Testis (tissue), 3 donors: Measurements from ENCODE around the gene CFAP91. TPM values are rescaled to one million over a fixed set of nuclear protein-coding genes. Genes with fewer than 3 reads are reported as not detected.
A peak's percentile ranks its signal among the peaks of the same experiment; 100 is the strongest.

Experiments used
- DNase-seq: peaks from one replicate; pipeline ENCODE4 v3.0.0-alpha.2; 2019
- H3K27ac ChIP-seq, 2 donors: fragments of 200-600 bp; sonication (generic); one replicate each; pipeline ENCODE4 v1.5.1; 2019
- H3K27me3 ChIP-seq: fragments of 200-600 bp; sonication (generic); one replicate; pipeline ENCODE4 v1.5.1; 2019
- H3K36me3 ChIP-seq: fragments of 200-600 bp; sonication (generic); one replicate; pipeline ENCODE4 v1.5.1; 2017; ENCODE audit warnings: low read depth; ENCODE audit errors: missing control alignments
- H3K4me1 ChIP-seq: fragments of 200-600 bp; sonication (generic); one replicate; pipeline ENCODE4 v1.5.1; 2019
- H3K4me3 ChIP-seq, 2 donors: fragments of 200-600 bp; sonication (generic); one replicate each; pipeline ENCODE4 v1.5.1; 2017 to 2019
- H3K9me3 ChIP-seq: fragments of 200-600 bp; sonication (generic); one replicate; pipeline ENCODE4 v1.5.1; 2017
- POLR2A ChIP-seq: fragments of 450-650 bp; IDR thresholded peaks from one replicate; pipeline ENCODE4 v1.6.1; 2017; ENCODE audit warnings: antibody characterized with exemption, mild to moderate bottlenecking, moderate library complexity
- WGBS, 2 donors: methylation state at CpG; one replicate each; pipeline ENCODE4 v1.1.5; 2018; 5-methylcytosine and 5-hydroxymethylcytosine counted together
- intact Hi-C: fragments of 100-400 bp; cut with DNase I; formaldehyde crosslinking; loops from one replicate; pipeline ENCODE4 v1.15.1; 2023; ENCODE audit warnings: low total_unique reads
- polyA plus RNA-seq: library from polyadenylated mRNA; stranded (reverse); fragments of 350-450 nt; fragmentation: Illumina TruSeq; extraction: RNeasy Lipid Tissue Mini Kit (QIAGEN cat#74804); gene quantifications from one replicate; pipeline ENCODE4 v1.2.3, GENCODE V29; 2014; ENCODE audit warnings: low read depth, low replicate concordance; ENCODE audit not compliant: insufficient read depth
- total RNA-seq, 2 donors: library from RNA; depleted of rRNA; stranded (reverse); fragments of >200 nt; gene quantifications; one replicate each; pipeline ENCODE4 v1.2.3, GENCODE V29; 2016
- TF ChIP-seq, protein P1 (sequence below), 3 experiments: fragments of 450-650 bp in 2 of 3; fragments of 200-600 bp in 1 of 3; sonication (generic) in 1 of 3; IDR thresholded peaks; one replicate each; pipeline ENCODE4 v1.5.1; 2016 to 2019; ENCODE audit warnings: antibody characterized with exemption in 3 of 3, mild to moderate bottlenecking in 2 of 3, moderate library complexity in 1 of 3

Gene CFAP91
- total and polyA plus RNA-seq, 3 donors from 2014 or later = 28.3 to 58.0 (median 47.6) TPM

DNA sequence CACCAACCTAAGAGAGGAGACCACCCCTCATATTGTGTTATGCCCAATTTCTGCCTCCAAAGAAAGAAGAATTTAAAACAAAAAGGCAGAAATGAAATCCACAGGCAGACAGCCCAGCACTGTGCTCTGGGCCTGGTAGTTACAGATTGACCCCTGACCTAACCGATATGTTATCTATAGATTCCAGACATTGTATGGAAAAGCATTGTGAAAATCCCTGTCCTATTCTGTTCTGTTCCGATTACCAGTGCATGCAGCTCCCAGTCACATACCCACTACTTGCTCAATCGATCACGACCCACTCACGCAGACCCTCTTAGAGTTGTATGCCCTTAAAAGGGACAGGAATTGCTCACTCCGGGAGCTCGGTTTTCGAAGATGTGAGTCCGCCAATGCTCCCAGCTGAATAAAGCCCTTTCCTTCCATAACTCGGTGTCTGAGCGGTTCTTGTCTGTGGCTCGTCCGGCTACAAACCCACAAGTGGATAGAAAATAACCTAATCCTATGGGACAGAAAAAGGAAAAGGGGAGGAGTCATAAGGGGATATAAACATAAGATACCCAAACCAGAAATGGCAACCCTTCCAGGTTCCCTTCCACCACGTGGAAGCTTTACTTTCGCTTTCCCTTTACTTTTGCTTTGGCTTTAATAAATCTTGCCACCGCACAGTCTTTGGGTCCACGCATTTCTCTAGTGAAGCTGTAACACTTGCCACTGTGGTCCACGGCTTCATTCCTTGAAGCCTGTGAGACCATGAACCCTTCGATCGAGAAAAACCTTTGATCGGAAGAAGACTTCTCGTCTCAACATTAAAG, 1.7 kb upstream of the CFAP91 start:
- Histone ChIP-seq H3K27ac (no peak overlapping the region), H3K9me3 (no peaks in the 10 kb centered on the region), H3K36me3 (no peaks in the 10 kb centered on the region), H3K27me3 (no peaks in the 10 kb centered on the region), H3K4me3 (no peak overlapping the region), H3K4me1 (no peaks in the 10 kb centered on the region)
- intact Hi-C loops = no loop called here
- no peak for TF ChIP-seq POLR2A
- TF ChIP-seq, protein P1, sequence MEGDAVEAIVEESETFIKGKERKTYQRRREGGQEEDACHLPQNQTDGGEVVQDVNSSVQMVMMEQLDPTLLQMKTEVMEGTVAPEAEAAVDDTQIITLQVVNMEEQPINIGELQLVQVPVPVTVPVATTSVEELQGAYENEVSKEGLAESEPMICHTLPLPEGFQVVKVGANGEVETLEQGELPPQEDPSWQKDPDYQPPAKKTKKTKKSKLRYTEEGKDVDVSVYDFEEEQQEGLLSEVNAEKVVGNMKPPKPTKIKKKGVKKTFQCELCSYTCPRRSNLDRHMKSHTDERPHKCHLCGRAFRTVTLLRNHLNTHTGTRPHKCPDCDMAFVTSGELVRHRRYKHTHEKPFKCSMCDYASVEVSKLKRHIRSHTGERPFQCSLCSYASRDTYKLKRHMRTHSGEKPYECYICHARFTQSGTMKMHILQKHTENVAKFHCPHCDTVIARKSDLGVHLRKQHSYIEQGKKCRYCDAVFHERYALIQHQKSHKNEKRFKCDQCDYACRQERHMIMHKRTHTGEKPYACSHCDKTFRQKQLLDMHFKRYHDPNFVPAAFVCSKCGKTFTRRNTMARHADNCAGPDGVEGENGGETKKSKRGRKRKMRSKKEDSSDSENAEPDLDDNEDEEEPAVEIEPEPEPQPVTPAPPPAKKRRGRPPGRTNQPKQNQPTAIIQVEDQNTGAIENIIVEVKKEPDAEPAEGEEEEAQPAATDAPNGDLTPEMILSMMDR (IDR thresholded peaks at IDR 0.05) = no peak
- DNase-seq = no peak
- WGBS, 2 donors = 74 to 79% methylated on average over 22 of the region's 22 CpGs

DNA sequence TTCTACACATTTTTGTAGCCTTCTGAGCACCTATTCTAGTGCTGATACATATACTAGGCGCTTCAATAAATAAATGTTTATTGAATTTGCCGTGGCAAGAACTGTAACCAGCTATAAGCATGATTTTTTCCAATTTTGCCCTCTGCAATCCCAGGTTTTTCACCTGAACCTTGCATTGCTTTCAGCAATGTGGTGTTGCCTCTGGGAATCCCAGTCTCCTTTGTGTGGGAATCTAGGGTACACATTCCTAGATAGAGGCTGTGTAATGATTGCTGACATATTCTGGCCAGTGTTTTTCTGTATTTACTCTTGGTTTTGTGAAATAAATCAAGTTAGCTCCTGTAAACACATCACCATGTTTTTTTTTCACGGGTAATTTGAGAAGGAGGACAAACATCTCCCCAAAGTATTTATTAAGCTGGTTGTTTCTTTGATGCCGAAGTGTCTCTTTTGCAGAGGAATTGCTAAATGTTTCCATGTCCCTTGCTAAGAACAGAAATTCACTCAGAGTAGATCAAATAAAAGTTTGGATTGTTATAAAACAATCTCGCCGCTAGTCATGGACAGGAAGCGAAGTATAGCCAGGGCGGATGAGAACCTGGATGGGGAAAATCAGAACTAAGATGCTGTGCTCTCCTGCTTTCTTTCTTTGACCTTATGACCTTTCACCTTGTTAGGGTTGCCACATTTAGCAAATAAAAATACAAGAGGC, 1.2 kb downstream of the CFAP91 start:
- intact Hi-C loops = no loop called here
- H3K27ac ChIP-seq = no peak overlapping the region
- TF ChIP-seq, protein P1 (IDR thresholded peaks at IDR 0.05) = no peak
- H3K9me3 ChIP-seq = no peaks in the 10 kb centered on the region
- H3K4me3 ChIP-seq = peak overlapping the region; percentile 55 to 64
- WGBS, 2 donors = 39 to 47% methylated on average over 8 of the region's 8 CpGs
- DNase-seq = no peak
- H3K36me3 ChIP-seq = no peaks in the 10 kb centered on the region
- H3K27me3 ChIP-seq = no peaks in the 10 kb centered on the region
- no peaks in the 10 kb centered on the region for H3K4me1 ChIP-seq

DNA sequence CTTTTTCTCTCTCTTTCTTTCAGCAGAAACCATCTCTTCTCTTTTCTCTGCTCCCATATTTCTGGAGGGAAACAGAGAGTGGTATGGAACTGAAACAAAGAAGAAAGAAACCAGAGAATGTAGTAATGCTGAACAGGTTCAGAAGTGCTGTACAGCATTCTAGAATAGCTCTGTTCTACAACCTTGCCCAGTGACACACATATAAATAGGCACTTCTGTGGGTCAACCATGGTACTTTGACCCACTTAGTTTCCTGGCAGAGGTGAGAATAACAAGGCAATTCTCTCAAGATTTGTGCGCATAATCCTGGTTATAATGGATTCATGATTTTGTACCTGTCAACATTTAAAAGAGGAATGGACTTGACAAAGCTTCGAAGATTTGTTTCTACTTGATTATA, 12.3 kb downstream of the CFAP91 start:
- DNase-seq = no peak
- 96 to 100% methylated on average over 2 of the region's 2 CpGs for WGBS, 2 donors
- no peaks in the 10 kb centered on the region for H3K36me3 ChIP-seq
- intact Hi-C loops = no loop called here
- no peak overlapping the region for H3K27ac ChIP-seq
- TF ChIP-seq, protein P1 (IDR thresholded peaks at IDR 0.05) = no peak
- TF ChIP-seq POLR2A = no peak
- H3K4me3 ChIP-seq = no peak overlapping the region
- H3K27me3 ChIP-seq = no peaks in the 10 kb centered on the region
- no peaks in the 10 kb centered on the region for H3K9me3 ChIP-seq
- peaks cover 10% of the 10 kb centered on the region for H3K4me1 ChIP-seq

DNA sequence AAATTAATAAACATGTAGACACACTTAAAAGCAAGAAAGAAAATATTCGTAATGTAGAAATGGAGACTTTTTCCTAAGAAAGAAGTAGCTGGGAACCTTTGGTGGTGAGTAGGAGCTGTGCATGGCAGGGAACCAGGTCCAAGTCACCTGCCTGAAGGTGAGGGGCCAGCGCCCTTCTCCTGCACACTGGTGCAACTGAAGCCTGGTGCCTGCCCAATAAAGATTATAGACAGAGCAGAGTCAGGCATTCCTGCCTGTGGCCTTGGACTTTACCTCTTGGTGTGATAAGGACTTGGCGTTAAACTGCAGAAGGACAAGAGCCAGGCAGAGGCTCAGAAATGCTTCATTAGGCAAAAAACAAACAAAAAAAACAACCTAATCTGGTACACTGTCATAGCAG, 14.2 kb downstream of the CFAP91 start:
- TF ChIP-seq POLR2A = no peak
- TF ChIP-seq, protein P1 (IDR thresholded peaks at IDR 0.05) = no peak
- H3K27ac ChIP-seq = no peak overlapping the region
- intact Hi-C loops = no loop called here
- no peak overlapping the region for H3K4me3 ChIP-seq
- 46 to 50% methylated on average over 3 of the region's 3 CpGs for WGBS, 2 donors
- no peaks in the 10 kb centered on the region for H3K9me3 ChIP-seq
- H3K27me3 ChIP-seq = no peaks in the 10 kb centered on the region
- peaks cover 10% of the 10 kb centered on the region for H3K4me1 ChIP-seq
- DNase-seq = peak; percentile 42
- no peaks in the 10 kb centered on the region for H3K36me3 ChIP-seq
